B cell (primary cell): ENCODE results near the gene REL. TPM values are rescaled to one million over a fixed set of nuclear protein-coding genes. Genes with fewer than 3 reads are reported as not detected.

Source experiments
- ATAC-seq: fragments of 200-7000 bp; cut with Tn5 transposase; one replicate; pipeline ENCODE4 v1.10.0; 2021; ENCODE audit warnings: low read depth, mild to moderate bottlenecking, moderate number of reproducible peaks, moderate library complexity
- CTCF ChIA-PET: fragments of 350-600 bp; sonication (Branson Sonifier 250); formaldehyde crosslinking; loops from one replicate; lab custom pipeline; 2021; ENCODE audit warnings: antibody characterized with exemption, inconsistent platforms; lab: Charles Lee
- POLR2A ChIA-PET: fragments of 350-600 bp; sonication (Branson Sonifier 250); formaldehyde crosslinking; loops from one replicate; lab custom pipeline; 2021; ENCODE audit warnings: antibody characterized with exemption; lab: Charles Lee
- DNase-seq: peaks from one replicate; pipeline ENCODE4 v3.0.0; 2013
- H2AFZ ChIP-seq: 2 replicates; pipeline ENCODE4 v1.6.1; 2012; ENCODE audit warnings: mild to moderate bottlenecking, low read depth, low read length; ENCODE audit not compliant: insufficient read depth, poor library complexity, severe bottlenecking
- H3K27ac ChIP-seq, 2 donors: 1 replicate in 1 of 2; 2 replicates in 1 of 2; pipeline ENCODE4 v1.5.1; 2012 to 2013; ENCODE audit warnings: low read length in 2 of 2, mild to moderate bottlenecking in 2 of 2, moderate library complexity in 1 of 2
- H3K27me3 ChIP-seq, 4 experiments: fragments of 200-600 bp in 1 of 4; sonication (generic) in 1 of 4; replicated peaks in 1 of 4; 1 replicate in 2 of 4; 2 replicates in 2 of 4; pipeline versions ENCODE4 v1.6.1 to v1.7.0; 2013 to 2016; ENCODE audit warnings: low read length in 3 of 4, mild to moderate bottlenecking in 2 of 4, mixed read lengths in 1 of 4, moderate library complexity in 1 of 4; ENCODE audit not compliant: insufficient read depth in 4 of 4, control insufficient read depth in 3 of 4; ENCODE audit errors: control extremely low read depth in 1 of 4
- H3K36me3 ChIP-seq, 2 experiments: replicated peaks in 1 of 2; 1 replicate in 1 of 2; 2 replicates in 1 of 2; pipeline versions ENCODE4 v1.6.1 to v1.7.1; 2013; ENCODE audit warnings: low read length in 1 of 2; ENCODE audit not compliant: insufficient read depth in 2 of 2, control insufficient read depth in 1 of 2; ENCODE audit errors: control extremely low read depth in 1 of 2, extremely low read depth in 1 of 2
- H3K4me1 ChIP-seq, 2 donors: fragments of 200-600 bp in 1 of 2; sonication (generic) in 1 of 2; 1 replicate in 1 of 2; 2 replicates in 1 of 2; pipeline versions ENCODE4 v1.5.1 to v1.6.1; 2013 to 2017; ENCODE audit warnings: low read length in 2 of 2; ENCODE audit not compliant: control insufficient read depth in 2 of 2, insufficient read depth in 2 of 2
- H3K4me2 ChIP-seq: replicated peaks from 2 replicates; pipeline ENCODE3; 2012; ENCODE audit warnings: mild to moderate bottlenecking, low read depth, low read length; ENCODE audit not compliant: poor library complexity, severe bottlenecking
- H3K4me3 ChIP-seq, 5 experiments: fragments of 200-600 bp in 1 of 5; sonication (generic) in 1 of 5; 1 replicate in 3 of 5; 2 replicates in 2 of 5; pipeline versions ENCODE4 v1.5.1 to v1.7.0; 2011 to 2016; ENCODE audit warnings: low read length in 4 of 5, mild to moderate bottlenecking in 4 of 5, low read depth in 2 of 5, control low read depth in 1 of 5, moderate library complexity in 1 of 5; ENCODE audit not compliant: insufficient read depth in 1 of 5; ENCODE audit errors: control extremely low read depth in 1 of 5, extremely low read depth in 1 of 5
- H3K79me2 ChIP-seq: fragments of 200-600 bp; sonication (generic); one replicate; pipeline ENCODE4 v1.6.0; 2016; ENCODE audit warnings: low read length; ENCODE audit not compliant: control insufficient read depth, insufficient read depth
- H3K9ac ChIP-seq: fragments of 200-600 bp; sonication (generic); 2 replicates; pipeline ENCODE4 v1.6.1; 2017; ENCODE audit warnings: mild to moderate bottlenecking, low read length, moderate library complexity
- H3K9me3 ChIP-seq, 3 donors: one replicate each; pipeline versions ENCODE4 v1.6.1 to v1.7.1; 2013; ENCODE audit warnings: low read length in 2 of 3; ENCODE audit not compliant: control insufficient read depth in 2 of 3, insufficient read depth in 1 of 3; ENCODE audit errors: control extremely low read depth in 1 of 3
- H4K20me1 ChIP-seq: 2 replicates; pipeline ENCODE4 v1.6.0; 2012; ENCODE audit warnings: mild to moderate bottlenecking, low read length; ENCODE audit not compliant: insufficient read depth, control insufficient read depth, poor library complexity, severe bottlenecking
- H3K27ac Mint-ChIP-seq: one replicate; pipeline ENCODE4 v1.8.0; 2021; ENCODE audit warnings: mixed read lengths
- H3K27me3 Mint-ChIP-seq: one replicate; pipeline ENCODE4 v1.8.0; 2021; ENCODE audit warnings: mixed read lengths
- H3K4me1 Mint-ChIP-seq: one replicate; pipeline ENCODE4 v1.8.0; 2021; ENCODE audit warnings: mixed read lengths
- H3K4me3 Mint-ChIP-seq: one replicate; pipeline ENCODE4 v1.8.0; 2021; ENCODE audit warnings: mixed read lengths
- H3K9me3 Mint-ChIP-seq: one replicate; pipeline ENCODE4 v1.8.0; 2022; ENCODE audit warnings: mixed read lengths; ENCODE audit not compliant: insufficient read depth
- EZH2 ChIP-seq: IDR thresholded peaks from 2 replicates; pipeline ENCODE4 v1.6.1; 2012; ENCODE audit warnings: borderline replicate concordance, low read depth, mild to moderate bottlenecking, moderate library complexity, low read length; ENCODE audit not compliant: insufficient read depth, poor library complexity, severe bottlenecking
- WGBS: methylation state at CpG from one replicate; pipeline ENCODE4 v1.1.5; 2013; ENCODE audit warnings: missing lambda C conversion rate; ENCODE audit not compliant: insufficient coverage; 5-methylcytosine and 5-hydroxymethylcytosine counted together
- intact Hi-C: fragments of 100-400 bp; cut with micrococcal nuclease; formaldehyde crosslinking; loops from one replicate; pipeline ENCODE4 v1.10.0; 2022
- polyA plus RNA-seq: library from polyadenylated mRNA; depleted of rRNA; stranded (reverse); fragments of >200 nt; gene quantifications from 2 replicates; pipeline ENCODE4 v1.2.3, GENCODE V29; 2012
- total RNA-seq, 2 donors: library from RNA; stranded (reverse); fragments of 120-200 nt in 1 of 2; gene quantifications; 1 replicate in 1 of 2; 2 replicates in 1 of 2; pipeline versions ENCODE4 v1.2.3 to v1.2.4, GENCODE V29; 2013 to 2022
- TF ChIP-seq, protein P1 (sequence below): fragments of 200-600 bp; IDR thresholded peaks from one replicate; pipeline ENCODE4 v1.8.0; 2022; ENCODE audit warnings: antibody characterized with exemption, mild to moderate bottlenecking

Gene REL
- total and polyA plus RNA-seq, 2 donors (not counting 1 experiment from before 2014, with no cell fraction given) = 27.9 to 283 TPM

DNA sequence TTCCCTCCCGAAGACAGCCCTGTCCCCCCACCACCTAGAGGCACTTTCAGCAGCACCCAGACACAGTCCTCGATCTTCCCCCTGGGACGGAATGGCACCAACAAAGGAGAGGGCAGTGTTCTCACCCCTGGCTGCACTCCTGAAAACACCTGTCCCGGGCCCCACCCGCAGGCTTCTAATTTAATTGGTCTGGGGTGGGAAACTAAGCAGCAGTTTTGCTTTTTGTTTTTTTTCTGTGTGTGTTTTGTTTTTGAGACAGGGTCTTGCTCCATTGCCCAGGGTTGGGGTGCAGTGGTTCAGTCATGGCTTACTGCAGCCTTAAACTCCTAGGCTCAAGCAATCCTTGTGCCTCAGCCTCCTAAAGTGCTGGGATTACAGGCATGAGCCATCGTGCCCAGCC lies 38.4 kb upstream of the REL start:
- intact Hi-C loops = loop anchor here (2.0 to 5.0 kb wide), 2 partner anchors 30 to 36 kb away; no protein-coding TSS in a partner anchor
- no peaks in the 10 kb centered on the region for H3K36me3 ChIP-seq
- H3K4me3 ChIP-seq = peak overlapping the region in 1 of 5 experiments; percentile 5
- Mint-ChIP-seq H3K9me3 (no peaks in the 10 kb centered on the region), H3K27me3 (no peaks in the 10 kb centered on the region), H3K4me3 (peak overlapping the region; percentile 66), H3K4me1 (peaks cover 62% of the 10 kb centered on the region), H3K27ac (peak overlapping the region; percentile 92)
- peaks cover 0 to 22% (median 0%) of the 10 kb centered on the region in 3 donors for H3K9me3 ChIP-seq
- DNase-seq (no peak), ATAC-seq (no peak)
- H2AFZ ChIP-seq = peak overlapping the region; percentile 29
- peak overlapping the region; percentile 55 for H3K4me2 ChIP-seq
- no peaks in the 10 kb centered on the region for H3K79me2 ChIP-seq
- peak overlapping the region; percentile 62 to 66 for H3K27ac ChIP-seq
- POLR2A ChIA-PET = interaction anchor here (5.1 kb wide), 1 partner anchor 38 kb away, joined by 78 read pairs; the partner anchor contains the start of gene REL
- CTCF ChIA-PET = no interaction called here
- H4K20me1 ChIP-seq = no peaks in the 10 kb centered on the region
- H3K4me1 ChIP-seq = peaks cover 65 to 66% of the 10 kb centered on the region in 2 donors
- H3K9ac ChIP-seq = peak overlapping the region; percentile 17
- H3K27me3 ChIP-seq = no peaks in the 10 kb centered on the region
- WGBS = 27% methylated on average over 3 of the region's 6 CpGs
- no peak for TF ChIP-seq EZH2
- TF ChIP-seq, protein P1, sequence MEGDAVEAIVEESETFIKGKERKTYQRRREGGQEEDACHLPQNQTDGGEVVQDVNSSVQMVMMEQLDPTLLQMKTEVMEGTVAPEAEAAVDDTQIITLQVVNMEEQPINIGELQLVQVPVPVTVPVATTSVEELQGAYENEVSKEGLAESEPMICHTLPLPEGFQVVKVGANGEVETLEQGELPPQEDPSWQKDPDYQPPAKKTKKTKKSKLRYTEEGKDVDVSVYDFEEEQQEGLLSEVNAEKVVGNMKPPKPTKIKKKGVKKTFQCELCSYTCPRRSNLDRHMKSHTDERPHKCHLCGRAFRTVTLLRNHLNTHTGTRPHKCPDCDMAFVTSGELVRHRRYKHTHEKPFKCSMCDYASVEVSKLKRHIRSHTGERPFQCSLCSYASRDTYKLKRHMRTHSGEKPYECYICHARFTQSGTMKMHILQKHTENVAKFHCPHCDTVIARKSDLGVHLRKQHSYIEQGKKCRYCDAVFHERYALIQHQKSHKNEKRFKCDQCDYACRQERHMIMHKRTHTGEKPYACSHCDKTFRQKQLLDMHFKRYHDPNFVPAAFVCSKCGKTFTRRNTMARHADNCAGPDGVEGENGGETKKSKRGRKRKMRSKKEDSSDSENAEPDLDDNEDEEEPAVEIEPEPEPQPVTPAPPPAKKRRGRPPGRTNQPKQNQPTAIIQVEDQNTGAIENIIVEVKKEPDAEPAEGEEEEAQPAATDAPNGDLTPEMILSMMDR = no peak

- intact Hi-C loops = loop anchor here (1.0 to 5.0 kb wide), 2 partner anchors 10 to 37 kb away; no protein-coding TSS in a partner anchor
- H3K9ac ChIP-seq = no peak overlapping the region
- H3K36me3 ChIP-seq = no peaks in the 10 kb centered on the region
- no peak overlapping the region for H3K4me3 ChIP-seq
- H2AFZ ChIP-seq = no peak overlapping the region
- H3K79me2 ChIP-seq = no peaks in the 10 kb centered on the region
- H3K4me1 Mint-ChIP-seq = peaks cover 54% of the 10 kb centered on the region
- ATAC-seq (no peak), DNase-seq (no peak)
- H3K4me3 Mint-ChIP-seq = peak overlapping the region; percentile 14
- H3K27me3 ChIP-seq = no peaks in the 10 kb centered on the region
- no peak for TF ChIP-seq EZH2
- TF ChIP-seq, protein P1 = no peak
- H3K4me2 ChIP-seq = peak overlapping the region; percentile 55
- H3K27ac ChIP-seq = no peak overlapping the region
- peak overlapping the region; percentile 83 for H3K27ac Mint-ChIP-seq
- ChIA-PET CTCF (no interaction called here), POLR2A (interaction anchor here (1.2 kb wide), 1 partner anchor 19 kb away, joined by 4 read pairs; no protein-coding TSS in a partner anchor)
- H3K4me1 ChIP-seq = peaks cover 54 to 55% of the 10 kb centered on the region in 2 donors
- peaks cover 0 to 22% (median 0%) of the 10 kb centered on the region in 3 donors for H3K9me3 ChIP-seq
- 20% methylated on average over 1 of the region's 2 CpGs for WGBS
- H3K9me3 Mint-ChIP-seq = no peaks in the 10 kb centered on the region
- H3K27me3 Mint-ChIP-seq = no peaks in the 10 kb centered on the region
- H4K20me1 ChIP-seq = no peaks in the 10 kb centered on the region
Observed at GRCh38 chr2:60844105-60844504, 37.3 kb upstream of the REL start.
